Stimulated activated CD8-positive, alpha-beta memory T cell treated with anti-CD3 and anti-CD28 coated beads, Interleukin-12 subunit alpha, Interleukin-12 subunit beta, amount 100 ng/mL, for 24 hours (primary cell): ENCODE data around the gene GALNT18.
"Not testable (repeated sequence)": the region's sequence is repeated elsewhere in the genome, so short reads cannot be mapped to it uniquely, and the experiment has no call there.

Experiments used
- DNase-seq: peaks from one replicate; pipeline ENCODE4 v3.0.0-alpha.2; 2020; ENCODE audit errors: extremely low read depth

The GALNT18 gene

GRCh38 chr11:11387622-11388305 is 234.0 kb downstream of the GALNT18 start:
- no peak for DNase-seq

DNA sequence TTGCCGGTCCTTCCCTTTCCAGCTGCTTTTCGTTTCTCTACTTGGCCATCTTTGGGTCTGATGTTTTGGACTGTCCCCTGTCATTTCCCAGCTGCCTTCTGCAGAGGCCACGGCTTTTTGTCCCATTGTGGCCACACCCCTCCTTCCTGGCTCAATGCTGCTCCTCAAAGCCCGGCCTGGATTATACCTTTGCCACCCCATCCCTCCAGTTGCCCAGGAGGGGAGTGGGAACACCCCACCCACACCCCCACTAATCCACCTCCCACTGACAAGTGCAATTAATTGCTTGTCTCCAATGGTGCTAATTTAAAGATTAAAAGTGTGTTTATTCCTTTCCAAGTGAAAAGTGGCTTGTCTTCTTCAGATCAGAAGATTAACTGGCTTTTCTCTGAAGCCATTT is 234.6 kb downstream of the GALNT18 start:
- DNase-seq, result no peak

GRCh38 chr11:11384829-11385228 is 237.0 kb downstream of the GALNT18 start:
- no peak for DNase-seq

DNA sequence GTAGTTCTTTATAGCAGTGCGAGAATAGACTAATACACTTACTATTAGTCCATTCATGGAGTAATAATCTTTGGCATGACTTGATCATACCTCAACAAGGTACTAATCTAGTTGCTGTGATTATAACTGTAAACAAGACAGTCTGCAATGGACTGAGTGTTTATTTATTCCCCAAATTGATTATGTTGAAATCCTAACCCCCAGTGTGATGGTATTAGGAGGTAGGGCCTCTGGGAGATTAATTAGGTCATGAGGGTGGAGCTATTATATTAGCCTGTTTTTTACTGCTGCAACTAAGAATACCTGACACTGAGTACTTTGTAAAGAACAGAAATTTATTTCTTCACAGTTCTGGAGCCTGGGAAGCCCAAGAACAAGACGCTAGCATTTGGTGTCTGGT is 237.8 kb downstream of the GALNT18 start:
- no peak for DNase-seq

GRCh38 chr11:11382858-11383532 is 238.8 kb downstream of the GALNT18 start:
- no peak for DNase-seq

- no peak for DNase-seq
These were observed 240.2 kb downstream of the GALNT18 start for GRCh38 chr11:11381471-11382105.

DNA sequence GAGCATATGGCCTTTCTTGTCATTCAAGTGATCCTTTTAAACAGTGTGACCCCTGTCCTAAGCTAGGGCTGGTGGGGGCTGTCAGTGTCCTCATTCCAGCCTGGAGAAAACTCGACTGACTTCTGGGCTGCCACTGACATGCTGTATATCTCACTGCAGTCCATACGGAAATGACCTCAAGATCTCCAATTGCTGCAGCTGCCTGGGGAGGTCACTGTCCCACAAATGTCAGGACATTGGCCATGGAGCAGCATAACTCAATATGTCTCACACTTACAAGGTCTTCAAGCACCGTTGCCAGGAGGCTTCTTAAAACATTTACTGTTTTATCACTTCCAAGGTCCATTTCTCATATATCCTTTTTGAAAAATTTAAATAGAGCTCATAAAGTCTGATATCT is 240.9 kb downstream of the GALNT18 start:
- no peak for DNase-seq

GRCh38 chr11:11380340-11380739 is 241.5 kb downstream of the GALNT18 start:
- DNase-seq, result no peak

GRCh38 chr11:11379661-11380060 is 242.1 kb downstream of the GALNT18 start:
- DNase-seq, result no peak

DNA sequence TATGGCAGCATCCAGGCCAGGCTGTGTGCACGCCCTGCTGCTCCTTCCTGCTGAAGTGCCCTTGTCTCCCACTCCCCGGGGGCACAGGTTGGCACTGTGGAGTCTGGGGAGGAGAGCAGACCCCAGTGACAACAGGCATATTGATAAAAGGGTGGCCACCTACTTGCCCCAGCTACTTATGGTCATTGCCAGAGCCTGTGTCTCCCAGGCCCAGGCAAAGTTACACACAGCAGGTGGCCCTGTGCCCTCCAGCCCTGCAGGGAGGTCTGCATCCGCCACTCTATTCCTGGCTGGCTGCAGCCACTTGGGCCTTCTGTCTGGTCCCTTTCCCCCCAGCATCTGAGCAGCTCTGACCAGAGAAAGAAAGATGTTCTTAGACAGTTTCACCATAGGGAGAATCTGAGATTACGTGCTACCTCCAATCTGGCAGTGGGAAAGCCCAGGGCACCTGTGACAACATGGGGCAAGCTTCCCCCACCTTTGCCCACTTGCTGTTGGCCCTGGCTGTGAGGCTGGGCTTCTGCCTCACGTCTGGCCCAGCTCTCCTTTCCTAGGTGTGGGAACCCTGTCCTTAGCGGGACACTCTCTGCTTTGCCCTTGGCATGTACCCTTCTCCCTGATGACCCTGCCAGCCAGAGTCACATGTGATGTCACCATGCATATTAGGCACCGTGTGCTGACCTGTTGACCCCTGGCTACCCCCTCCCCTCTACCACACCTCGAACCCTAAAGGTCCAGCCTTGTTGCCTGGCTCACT is 243.4 kb downstream of the GALNT18 start:
- DNase-seq, result no peak

- no peak for DNase-seq
These were observed 247.3 kb downstream of the GALNT18 start for GRCh38 chr11:11374358-11375148.

- DNase-seq, result no peak
These were observed 247.9 kb downstream of the GALNT18 start for GRCh38 chr11:11373934-11374333.

GRCh38 chr11:11372461-11372860 is 249.3 kb downstream of the GALNT18 start:
- DNase-seq, result no peak

GRCh38 chr11:11370962-11371303 is 250.9 kb downstream of the GALNT18 start:
- DNase-seq, result no peak

- DNase-seq, result no peak
These were observed 251.4 kb downstream of the GALNT18 start for GRCh38 chr11:11370255-11370961.

GRCh38 chr11:11366793-11367192 is 255.0 kb downstream of the GALNT18 start:
- DNase-seq, result no peak

DNA sequence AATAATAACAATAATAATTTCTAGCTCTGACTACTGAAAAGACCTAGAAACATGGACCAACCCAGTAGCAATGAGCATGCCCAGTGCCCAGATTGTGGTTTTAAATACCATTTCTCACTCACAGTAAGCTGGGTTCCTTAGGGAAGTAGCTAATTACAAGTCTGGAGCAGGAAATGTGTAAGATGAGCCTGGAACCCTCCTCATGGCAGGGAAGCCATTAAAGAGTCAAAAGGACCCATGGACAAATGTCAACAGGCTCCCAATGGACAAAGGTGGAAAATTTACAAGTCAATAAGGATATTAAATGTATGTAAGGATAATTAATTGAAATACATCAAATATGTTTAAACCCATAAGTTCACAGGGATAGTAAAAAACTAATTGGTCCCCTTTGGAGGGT is 258.1 kb downstream of the GALNT18 start:
- DNase-seq, result no peak

- no peak for DNase-seq
These were observed 262.2 kb downstream of the GALNT18 start for GRCh38 chr11:11359611-11360010.

GRCh38 chr11:11356842-11357241 is 265.0 kb downstream of the GALNT18 start:
- no peak for DNase-seq

DNA sequence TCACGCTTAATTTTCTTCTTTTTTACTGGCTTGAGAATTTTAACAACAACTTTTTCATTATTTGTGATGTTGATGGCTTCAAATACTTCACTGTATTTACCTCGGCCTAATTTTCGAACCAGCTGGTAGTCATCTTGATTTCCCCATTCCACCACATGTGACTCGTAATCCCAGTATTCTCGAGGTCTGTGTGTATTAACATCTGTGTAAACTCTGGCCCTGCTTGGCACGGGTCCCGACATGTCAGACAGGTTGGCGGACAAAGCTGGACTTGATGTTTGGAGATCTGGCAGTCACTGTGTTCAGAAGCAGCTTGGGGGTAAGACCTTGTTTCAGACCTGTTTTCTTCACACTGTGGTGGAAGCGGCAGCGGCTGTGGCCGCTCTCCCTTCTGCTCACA is 268.9 kb downstream of the GALNT18 start, which contains the start of gene CSNK2A3:
Gene CSNK2A3, minus strand, starts transcription at position 373 of the 400 bp plus-strand sequence. Its CDS starts 131 bp downstream, at position 242.
- not testable (repeated sequence) for DNase-seq

GRCh38 chr11:11351851-11352250 is 270.0 kb downstream of the GALNT18 start:
- not testable (repeated sequence) for DNase-seq
